Subcutaneous abdominal adipose tissue (tissue), 5 donors: Measurements from ENCODE around the gene HSPA6.
"Not testable (repeated sequence)": the region's sequence is repeated elsewhere in the genome, so short reads cannot be mapped to it uniquely, and the experiment has no call there.

ENCODE experiments used
- H3K27ac ChIP-seq: one replicate; pipeline ENCODE4 v1.7.0; 2013; ENCODE audit warnings: low read depth, mild to moderate bottlenecking, inconsistent platforms, low read length, moderate library complexity
- H3K27me3 ChIP-seq, 5 donors: one replicate each; pipeline ENCODE4 v1.7.0; 2013; ENCODE audit warnings: low read length in 5 of 5, inconsistent platforms in 1 of 5; ENCODE audit not compliant: control insufficient read depth in 5 of 5, insufficient read depth in 4 of 5
- H3K36me3 ChIP-seq, 5 donors: one replicate each; pipeline ENCODE4 v1.7.0; 2013; ENCODE audit warnings: low read length in 5 of 5; ENCODE audit not compliant: control insufficient read depth in 5 of 5, insufficient read depth in 5 of 5
- H3K4me1 ChIP-seq, 5 donors: one replicate each; pipeline ENCODE4 v1.7.0; 2013; ENCODE audit warnings: low read length in 5 of 5, mild to moderate bottlenecking in 3 of 5, moderate library complexity in 1 of 5; ENCODE audit not compliant: control insufficient read depth in 5 of 5, insufficient read depth in 5 of 5
- H3K4me3 ChIP-seq, 5 donors: one replicate each; pipeline ENCODE4 v1.7.0; 2013; ENCODE audit warnings: low read length in 5 of 5, low read depth in 1 of 5
- H3K9ac ChIP-seq, 5 donors: one replicate each; pipeline ENCODE4 v1.7.0; 2013; ENCODE audit warnings: low read length in 5 of 5, mild to moderate bottlenecking in 4 of 5, moderate library complexity in 3 of 5
- H3K9me3 ChIP-seq, 5 donors: one replicate each; pipeline ENCODE4 v1.7.0; 2013; ENCODE audit warnings: low read length in 5 of 5; ENCODE audit not compliant: control insufficient read depth in 5 of 5
- donor health status: healthy.
- donor health status: healthy.
- donor health status: healthy.
- donor health status: healthy.
- donor health status: healthy.

HSPA6 gene

GRCh38 chr1:161513953-161514352, 10.4 kb upstream of the HSPA6 start:
- not testable (repeated sequence) for H3K9ac ChIP-seq, H3K27ac ChIP-seq, H3K4me3 ChIP-seq, H3K27me3 ChIP-seq, H3K9me3 ChIP-seq, H3K4me1 ChIP-seq
- H3K36me3 ChIP-seq = peaks cover 0 to 16% (median 0%) of the 10 kb centered on the region in 5 donors

GRCh38 chr1:161523041-161523816, 1.1 kb upstream of the HSPA6 start:
- not testable (repeated sequence) for H3K36me3 ChIP-seq, H3K27me3 ChIP-seq, H3K9me3 ChIP-seq
- peak overlapping the region; percentile 97 for H3K27ac ChIP-seq
- peak overlapping the region in 1 of 5 donors; percentile 68 for H3K9ac ChIP-seq
- peak overlapping the region in 1 of 5 donors; percentile 75 for H3K4me3 ChIP-seq
- peaks cover 0 to 14% (median 7%) of the 10 kb centered on the region in 5 donors for H3K4me1 ChIP-seq

DNA sequence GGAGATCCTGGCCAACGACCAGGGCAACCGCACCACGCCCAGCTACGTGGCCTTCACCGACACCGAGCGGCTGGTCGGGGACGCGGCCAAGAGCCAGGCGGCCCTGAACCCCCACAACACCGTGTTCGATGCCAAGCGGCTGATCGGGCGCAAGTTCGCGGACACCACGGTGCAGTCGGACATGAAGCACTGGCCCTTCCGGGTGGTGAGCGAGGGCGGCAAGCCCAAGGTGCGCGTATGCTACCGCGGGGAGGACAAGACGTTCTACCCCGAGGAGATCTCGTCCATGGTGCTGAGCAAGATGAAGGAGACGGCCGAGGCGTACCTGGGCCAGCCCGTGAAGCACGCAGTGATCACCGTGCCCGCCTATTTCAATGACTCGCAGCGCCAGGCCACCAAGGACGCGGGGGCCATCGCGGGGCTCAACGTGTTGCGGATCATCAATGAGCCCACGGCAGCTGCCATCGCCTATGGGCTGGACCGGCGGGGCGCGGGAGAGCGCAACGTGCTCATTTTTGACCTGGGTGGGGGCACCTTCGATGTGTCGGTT, 477 bp downstream of the HSPA6 start:
- not testable (repeated sequence) for H3K36me3 ChIP-seq, H3K9me3 ChIP-seq, H3K27me3 ChIP-seq
- H3K4me3 ChIP-seq = peak overlapping the region in 4 of 5 donors; percentile 56 to 75 (median 65)
- peaks cover 0 to 18% (median 7%) of the 10 kb centered on the region in 5 donors for H3K4me1 ChIP-seq
- H3K9ac ChIP-seq = peak overlapping the region in 2 of 5 donors; percentile 39 to 59
- H3K27ac ChIP-seq = peak overlapping the region; percentile 97

- not testable (repeated sequence) for H3K27ac ChIP-seq, H3K9me3 ChIP-seq
- H3K9ac ChIP-seq = peak overlapping the region in 1 of 5 donors; percentile 59
Observed at GRCh38 chr1:161525321-161525720, 981 bp downstream of the HSPA6 start.

DNA sequence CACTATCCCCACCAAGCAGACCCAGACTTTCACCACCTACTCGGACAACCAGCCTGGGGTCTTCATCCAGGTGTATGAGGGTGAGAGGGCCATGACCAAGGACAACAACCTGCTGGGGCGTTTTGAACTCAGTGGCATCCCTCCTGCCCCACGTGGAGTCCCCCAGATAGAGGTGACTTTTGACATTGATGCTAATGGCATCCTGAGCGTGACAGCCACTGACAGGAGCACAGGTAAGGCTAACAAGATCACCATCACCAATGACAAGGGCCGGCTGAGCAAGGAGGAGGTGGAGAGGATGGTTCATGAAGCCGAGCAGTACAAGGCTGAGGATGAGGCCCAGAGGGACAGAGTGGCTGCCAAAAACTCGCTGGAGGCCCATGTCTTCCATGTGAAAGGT, 1.6 kb downstream of the HSPA6 start:
- not testable (repeated sequence) for H3K4me3 ChIP-seq, H3K27ac ChIP-seq, H3K9me3 ChIP-seq, H3K27me3 ChIP-seq, H3K9ac ChIP-seq, H3K36me3 ChIP-seq
- H3K4me1 ChIP-seq = peaks cover 0 to 21% (median 7%) of the 10 kb centered on the region in 5 donors

More at GRCh38 chr1:161525321-161525720, 981 bp downstream of the HSPA6 start:
- Histone ChIP-seq H3K4me1 (peaks cover 0 to 21% (median 7%) of the 10 kb centered on the region in 5 donors), H3K4me3 (peak overlapping the region in 4 of 5 donors; percentile 56 to 75 (median 65))
- not testable (repeated sequence) for H3K27me3 ChIP-seq, H3K36me3 ChIP-seq

- H3K4me1 ChIP-seq = peaks cover 0 to 35% (median 25%) of the 10 kb centered on the region in 5 donors
- H3K4me3 ChIP-seq, H3K27me3 ChIP-seq, H3K9ac ChIP-seq, H3K36me3 ChIP-seq, H3K9me3 ChIP-seq, H3K27ac ChIP-seq: not testable (repeated sequence)
Observed at GRCh38 chr1:161528550-161528949, 4.2 kb downstream of the HSPA6 start.

DNA sequence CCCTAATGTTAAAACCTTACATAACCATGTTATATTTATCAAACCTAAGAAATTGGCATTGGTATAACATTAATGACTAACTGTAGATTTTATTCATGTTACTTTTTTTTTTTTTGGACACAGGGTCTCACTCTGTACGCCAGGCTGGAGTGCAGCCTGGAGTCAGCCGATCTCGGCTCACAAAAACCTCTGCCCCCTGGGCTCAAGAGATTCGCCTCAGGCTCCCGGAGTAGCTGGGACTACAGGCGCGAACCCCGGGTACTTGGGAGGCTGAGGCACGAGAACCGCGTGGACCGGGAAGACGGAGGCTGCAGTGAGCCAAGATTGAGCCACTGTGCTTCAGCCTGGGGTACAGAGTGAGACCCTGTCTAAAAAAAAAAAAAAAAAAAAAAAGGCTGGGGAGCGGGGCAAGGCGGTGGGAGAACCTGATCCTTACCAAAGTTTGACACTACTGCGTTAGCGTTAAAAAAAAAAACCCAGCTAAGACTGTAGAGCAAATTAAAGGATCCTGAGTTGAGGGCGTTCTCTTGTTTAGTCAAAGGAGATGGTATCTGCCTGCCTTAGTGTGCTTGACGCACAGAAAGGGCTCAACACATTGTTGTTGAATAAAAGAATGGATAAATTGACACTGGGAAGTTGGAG, 5.2 kb downstream of the HSPA6 start:
- not testable (repeated sequence) for H3K36me3 ChIP-seq, H3K9ac ChIP-seq, H3K27ac ChIP-seq, H3K27me3 ChIP-seq, H3K9me3 ChIP-seq
- Histone ChIP-seq H3K4me3 (peak overlapping the region; percentile 69 to 75 (median 71)), H3K4me1 (peaks cover 0 to 29% (median 25%) of the 10 kb centered on the region in 5 donors)

DNA sequence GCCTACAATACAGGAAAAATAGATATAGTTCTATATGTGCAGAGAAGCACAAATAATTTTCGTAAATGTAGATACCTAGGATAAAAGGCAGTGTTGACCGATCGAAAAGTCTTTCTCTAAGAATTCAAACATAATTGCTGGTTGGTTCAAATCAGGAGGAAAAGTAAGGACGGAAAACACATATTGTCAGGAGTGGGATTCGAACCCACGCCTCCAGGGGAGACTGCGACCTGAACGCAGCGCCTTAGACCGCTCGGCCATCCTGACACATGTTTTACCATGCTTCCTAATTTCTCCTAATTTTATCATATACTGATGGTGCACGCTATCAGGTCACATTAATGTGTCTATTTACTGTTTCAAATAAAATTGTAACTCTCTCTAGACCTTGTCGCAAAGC, 5.8 kb downstream of the HSPA6 start:
- peak overlapping the region; percentile 69 to 75 (median 71) for H3K4me3 ChIP-seq
- H3K9me3 ChIP-seq, H3K27me3 ChIP-seq, H3K36me3 ChIP-seq: not testable (repeated sequence)
- peak overlapping the region in 2 of 5 donors; percentile 73 to 81 for H3K9ac ChIP-seq
- H3K27ac ChIP-seq = peak overlapping the region; percentile 78
- H3K4me1 ChIP-seq = peaks cover 0 to 24% (median 21%) of the 10 kb centered on the region in 5 donors

DNA sequence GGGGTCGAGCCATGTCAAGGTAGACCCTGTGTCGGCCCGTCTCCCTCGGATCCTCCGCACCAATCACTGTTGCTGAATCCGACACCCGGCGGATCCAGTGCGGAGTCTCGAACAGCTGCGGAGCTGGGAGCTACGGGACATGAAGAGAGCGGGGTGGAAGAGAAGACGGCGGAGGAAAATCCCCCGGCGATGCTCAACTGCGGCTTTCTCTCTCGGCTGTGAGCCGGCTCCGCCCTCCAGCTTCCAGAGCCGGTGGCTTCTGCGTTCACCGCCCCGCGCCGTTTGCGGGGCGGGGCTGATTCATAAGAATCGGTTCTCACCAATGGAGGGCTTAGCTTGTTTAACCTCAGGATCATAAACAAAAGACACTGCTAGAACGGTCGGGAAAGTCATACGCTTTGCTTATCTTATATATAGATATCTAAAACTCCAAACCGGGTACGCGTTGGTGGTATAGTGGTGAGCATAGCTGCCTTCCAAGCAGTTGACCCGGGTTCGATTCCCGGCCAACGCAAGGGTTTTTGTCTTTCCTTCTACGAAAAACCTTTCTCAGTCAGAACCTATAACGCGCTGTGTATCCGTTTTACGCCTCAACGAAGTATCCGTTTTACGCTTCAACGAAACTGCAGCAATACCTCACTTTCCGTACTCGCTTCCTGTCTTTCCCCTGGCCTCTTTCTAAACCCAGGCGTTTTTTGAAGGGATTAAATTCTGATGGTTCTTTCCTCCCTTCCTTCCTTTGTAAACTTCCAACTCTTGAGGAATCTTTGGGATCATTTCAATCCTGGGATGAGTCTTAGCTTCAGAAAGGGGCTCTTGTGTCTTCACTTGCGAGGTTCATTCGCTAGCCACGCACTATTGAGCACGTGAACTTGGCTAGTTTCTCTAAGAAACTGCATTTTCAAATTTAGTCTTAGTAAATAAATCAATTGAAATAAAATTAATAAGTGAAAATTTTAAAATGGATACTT, 6.6 kb downstream of the HSPA6 start:
- Histone ChIP-seq H3K4me3 (peak overlapping the region; percentile 69 to 75 (median 71)), H3K9ac (peak overlapping the region; percentile 4 to 81 (median 73)), H3K27ac (peak overlapping the region; percentile 78), H3K4me1 (peaks cover 0 to 21% (median 18%) of the 10 kb centered on the region in 5 donors)
- H3K36me3 ChIP-seq, H3K27me3 ChIP-seq, H3K9me3 ChIP-seq: not testable (repeated sequence)
